Liver (tissue), 3 donors: ENCODE data around the gene CCDC60.

ENCODE experiments used
- CTCF ChIP-seq: fragments of 150-350 bp; IDR thresholded peaks from 2 replicates; pipeline ENCODE4 v1.5.1; 2017; ENCODE audit warnings: improper control_type of control experiment, low read depth, low read length; ENCODE audit not compliant: missing input control
- RAD21 ChIP-seq, 2 donors: IDR thresholded peaks; 2 replicates each; pipeline ENCODE4 v1.6.1; 2016; ENCODE audit warnings: antibody characterized with exemption in 2 of 2, mild to moderate bottlenecking in 2 of 2
- REST ChIP-seq: IDR thresholded peaks from 2 replicates; pipeline ENCODE4 v1.6.1; 2016; ENCODE audit warnings: antibody characterized with exemption, mild to moderate bottlenecking
- SP1 ChIP-seq: IDR thresholded peaks from 2 replicates; pipeline ENCODE4 v1.6.1; 2018; ENCODE audit warnings: antibody characterized with exemption, mild to moderate bottlenecking
- YY1 ChIP-seq: IDR thresholded peaks from 2 replicates; pipeline ENCODE4 v1.6.1; 2016; ENCODE audit warnings: antibody characterized with exemption, mild to moderate bottlenecking
- donor health status: healthy.
- donor health status: healthy.

- TF ChIP-seq CTCF (no peak), REST (no peak), SP1 (no peak), RAD21 (IDR thresholded peaks at IDR 0.05) (no peak), YY1 (no peak)
These were observed 13.9 kb upstream of the CCDC60 start for GRCh38 chr12:119320678-119321077.
